ENCODE data around the gene RGP1. TPM values are rescaled to one million over a fixed set of nuclear protein-coding genes. Genes with fewer than 3 reads are reported as not detected.

RGP1 gene
- total and polyA plus RNA-seq, 9 of the 15 experiments (the other 6 are each of a cell fraction or from before 2014, with no cell fraction given): 0.42 to 13.8 (median 6.7) TPM

GRCh38 chr9:35748858-35749514 lies at the start of gene RGP1, which contains the start of gene GBA2 (continued):
- TF ChIP-seq, protein P1, sequence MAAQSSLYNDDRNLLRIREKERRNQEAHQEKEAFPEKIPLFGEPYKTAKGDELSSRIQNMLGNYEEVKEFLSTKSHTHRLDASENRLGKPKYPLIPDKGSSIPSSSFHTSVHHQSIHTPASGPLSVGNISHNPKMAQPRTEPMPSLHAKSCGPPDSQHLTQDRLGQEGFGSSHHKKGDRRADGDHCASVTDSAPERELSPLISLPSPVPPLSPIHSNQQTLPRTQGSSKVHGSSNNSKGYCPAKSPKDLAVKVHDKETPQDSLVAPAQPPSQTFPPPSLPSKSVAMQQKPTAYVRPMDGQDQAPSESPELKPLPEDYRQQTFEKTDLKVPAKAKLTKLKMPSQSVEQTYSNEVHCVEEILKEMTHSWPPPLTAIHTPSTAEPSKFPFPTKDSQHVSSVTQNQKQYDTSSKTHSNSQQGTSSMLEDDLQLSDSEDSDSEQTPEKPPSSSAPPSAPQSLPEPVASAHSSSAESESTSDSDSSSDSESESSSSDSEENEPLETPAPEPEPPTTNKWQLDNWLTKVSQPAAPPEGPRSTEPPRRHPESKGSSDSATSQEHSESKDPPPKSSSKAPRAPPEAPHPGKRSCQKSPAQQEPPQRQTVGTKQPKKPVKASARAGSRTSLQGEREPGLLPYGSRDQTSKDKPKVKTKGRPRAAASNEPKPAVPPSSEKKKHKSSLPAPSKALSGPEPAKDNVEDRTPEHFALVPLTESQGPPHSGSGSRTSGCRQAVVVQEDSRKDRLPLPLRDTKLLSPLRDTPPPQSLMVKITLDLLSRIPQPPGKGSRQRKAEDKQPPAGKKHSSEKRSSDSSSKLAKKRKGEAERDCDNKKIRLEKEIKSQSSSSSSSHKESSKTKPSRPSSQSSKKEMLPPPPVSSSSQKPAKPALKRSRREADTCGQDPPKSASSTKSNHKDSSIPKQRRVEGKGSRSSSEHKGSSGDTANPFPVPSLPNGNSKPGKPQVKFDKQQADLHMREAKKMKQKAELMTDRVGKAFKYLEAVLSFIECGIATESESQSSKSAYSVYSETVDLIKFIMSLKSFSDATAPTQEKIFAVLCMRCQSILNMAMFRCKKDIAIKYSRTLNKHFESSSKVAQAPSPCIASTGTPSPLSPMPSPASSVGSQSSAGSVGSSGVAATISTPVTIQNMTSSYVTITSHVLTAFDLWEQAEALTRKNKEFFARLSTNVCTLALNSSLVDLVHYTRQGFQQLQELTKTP (IDR thresholded peaks at IDR 0.05; ENCODE audit: low read depth in 1 of 2, partially characterized antibody in 2 of 2): no peak
- TF ChIP-seq EHMT2 (IDR thresholded peaks at IDR 0.05): no peak
- TF ChIP-seq ZNF354B (CRISPR knock-in tag; IDR thresholded peaks at IDR 0.05): no peak
- no peak for TF ChIP-seq RFX5 (IDR thresholded peaks at IDR 0.05; ENCODE audit: low read depth, low read length)
- TF ChIP-seq STAT5A (IDR thresholded peaks at IDR 0.05; ENCODE audit: borderline replicate concordance, low read length): no peak
- TF ChIP-seq POLR2A (conservative IDR thresholded peaks at IDR 0.05): peak; percentile 62; the same call in 1 of the 2 replicates
- no peak for TF ChIP-seq ZNF780A (CRISPR knock-in tag; IDR thresholded peaks at IDR 0.05)
- no peak for TF ChIP-seq ZNF175 (CRISPR knock-in tag; IDR thresholded peaks at IDR 0.05; ENCODE audit: low read depth)
- TF ChIP-seq PTTG1 (tag; IDR thresholded peaks at IDR 0.05; ENCODE audit: low read depth): no peak
- no peak for TF ChIP-seq SIX5 (IDR thresholded peaks at IDR 0.05; ENCODE audit: borderline replicate concordance in 1 of 2, insufficient read depth in 1 of 2, low read depth in 1 of 2, low read length in 2 of 2)
- TF ChIP-seq ZBTB7A (IDR thresholded peaks at IDR 0.05; ENCODE audit: borderline replicate concordance, control insufficient read depth, low read depth, low read length): peak; percentile 26; the same call in 1 of the 2 replicates
- TF ChIP-seq ZNF384 (IDR thresholded peaks at IDR 0.05; ENCODE audit: low read depth, low read length): no peak
- TF ChIP-seq ZNF277 (CRISPR knock-in tag; IDR thresholded peaks at IDR 0.05; ENCODE audit: borderline replicate concordance): no peak
- no peak for TF ChIP-seq MYBL2 (IDR thresholded peaks at IDR 0.05; ENCODE audit: low read depth)
- no peak for TF ChIP-seq MYBL2 (CRISPR knock-in tag; IDR thresholded peaks at IDR 0.05; ENCODE audit: borderline replicate concordance)
- TF ChIP-seq GTF2E2 (tag; IDR thresholded peaks at IDR 0.05): 0 out of 2 replicates have a peak, but pooled peaks have one; percentile 55
- no peak for TF ChIP-seq ZNF133 (CRISPR knock-in tag; IDR thresholded peaks at IDR 0.05)
- TF ChIP-seq HMG20A (CRISPR knock-in tag; conservative IDR thresholded peaks at IDR 0.05): no peak
- TF ChIP-seq PHB (CRISPR knock-in tag; IDR thresholded peaks at IDR 0.05): no peak
- TF ChIP-seq BRD4 (IDR thresholded peaks at IDR 0.05): no peak
- TF ChIP-seq ZNF121 (CRISPR knock-in tag; conservative IDR thresholded peaks at IDR 0.05): no peak
- TF ChIP-seq ZNF143 (CRISPR knock-in tag; IDR thresholded peaks at IDR 0.05): no peak
- no peak for TF ChIP-seq SRF (CRISPR knock-in tag; IDR thresholded peaks at IDR 0.05)
- TF ChIP-seq NELFE (IDR thresholded peaks at IDR 0.05; ENCODE audit: insufficient read depth, insufficient read length): no peak
- TF ChIP-seq ZNF79 (CRISPR knock-in tag; IDR thresholded peaks at IDR 0.05; ENCODE audit: low read depth): no peak
- TF ChIP-seq RHOXF2B (CRISPR knock-in tag; conservative IDR thresholded peaks at IDR 0.05): no peak
- TF ChIP-seq TCF7 (IDR thresholded peaks at IDR 0.05; ENCODE audit: borderline replicate concordance): no peak
